BLaER1 treated with 17β-estradiol and CSF1 and Interleukin-3, amounts not matched to agents 10 nM and 100 nM (cell line): Measurements from ENCODE around the gene LRRC75B.
A peak's percentile ranks its signal among the peaks of the same experiment; 100 is the strongest.
"Not testable (repeated sequence)": the region's sequence is repeated elsewhere in the genome, so short reads cannot be mapped to it uniquely, and the experiment has no call there.

Experiments
- H3K27ac ChIP-seq, 11 experiments: shearing (Covaris generic); formaldehyde crosslinking; 2 replicates each; pipeline ENCODE4 v1.8.1; 2022
- H3K27me3 ChIP-seq, 11 experiments: shearing (Covaris generic); formaldehyde crosslinking; 2 replicates each; pipeline ENCODE4 v1.8.1; 2022
- H3K36me3 ChIP-seq, 11 experiments: shearing (Covaris generic); formaldehyde crosslinking; 2 replicates each; pipeline ENCODE4 v1.8.1; 2022
- H3K4me1 ChIP-seq, 10 experiments: shearing (Covaris generic); formaldehyde crosslinking; 2 replicates each; pipeline ENCODE4 v1.8.1; 2022
- H3K4me2 ChIP-seq, 11 experiments: shearing (Covaris generic); formaldehyde crosslinking; 2 replicates each; pipeline ENCODE4 v1.8.1; 2022
- H3K4me3 ChIP-seq, 10 experiments: shearing (Covaris generic); formaldehyde crosslinking; 2 replicates each; pipeline ENCODE4 v1.8.1; 2022
- H3K9ac ChIP-seq, 11 experiments: shearing (Covaris generic); formaldehyde crosslinking; 2 replicates each; pipeline ENCODE4 v1.8.1; 2022
- H3K9me3 ChIP-seq, 11 experiments: shearing (Covaris generic); formaldehyde crosslinking; replicated peaks in 1 of 11; 2 replicates each; pipeline ENCODE4 v1.8.1; 2022
- H4K20me1 ChIP-seq, 11 experiments: shearing (Covaris generic); formaldehyde crosslinking; 2 replicates each; pipeline ENCODE4 v1.8.1; 2022
- Cebpa-rat ChIP-seq, 11 experiments: shearing (Covaris generic); IDR thresholded peaks; 2 replicates each; pipeline ENCODE4 v1.8.1; 2022

Gene LRRC75B, protein sequence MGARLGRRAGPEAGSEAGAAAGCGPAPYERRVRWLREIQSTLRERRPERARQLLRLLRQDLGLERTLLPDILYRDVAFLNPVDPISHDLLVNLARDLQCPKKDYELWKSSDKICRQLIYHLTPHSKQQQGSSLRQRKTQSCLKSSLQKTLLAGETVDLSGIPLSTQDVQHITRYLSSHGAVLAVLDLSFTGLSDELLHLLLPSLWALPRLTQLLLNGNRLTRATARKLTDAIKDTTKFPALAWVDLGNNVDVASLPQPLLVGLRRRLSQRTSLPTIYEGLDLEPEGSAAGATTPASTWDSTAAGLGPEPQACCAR

DNA sequence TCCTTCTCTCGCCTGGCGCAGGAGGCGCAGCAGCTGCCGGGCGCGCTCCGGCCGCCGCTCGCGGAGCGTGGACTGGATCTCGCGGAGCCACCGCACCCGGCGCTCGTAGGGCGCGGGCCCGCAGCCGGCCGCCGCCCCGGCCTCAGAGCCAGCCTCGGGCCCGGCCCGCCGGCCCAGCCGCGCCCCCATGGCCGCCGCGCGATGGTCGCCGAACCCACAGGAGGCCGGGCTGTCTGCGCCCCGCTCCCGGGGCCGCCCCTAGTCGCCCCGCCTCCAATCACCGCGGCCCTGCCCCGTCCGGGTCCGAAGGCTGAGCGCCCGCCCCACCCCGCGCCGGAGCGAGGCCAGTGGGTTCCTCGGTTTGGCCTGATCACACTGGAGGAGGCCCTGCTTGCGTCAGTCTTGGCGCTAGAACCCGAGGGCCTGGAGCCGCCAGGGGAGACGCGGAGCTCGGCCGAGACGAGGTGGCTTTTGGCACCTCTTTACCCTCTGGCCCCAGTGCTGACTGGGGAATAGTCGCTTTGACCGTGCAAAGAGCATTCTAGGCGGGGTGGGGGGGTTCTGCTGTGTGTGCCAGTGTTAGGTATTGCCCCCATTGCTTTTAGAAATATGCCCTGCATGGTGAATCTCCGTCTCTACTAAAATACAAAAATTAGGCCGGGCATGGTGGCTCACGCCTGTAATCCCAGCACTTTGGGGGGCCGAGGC, at the start of gene LRRC75B:
Gene LRRC75B (minus strand): TSS at position 223 of the 708 bp plus-strand sequence. CDS start 34 bp downstream, at position 189.
- Histone ChIP-seq H3K4me3 (peak within 1 kb of the TSS; percentile 52 to 72 (median 60)), H3K4me2 (peak within 1 kb of the TSS; percentile 77 to 91 (median 84)), H3K36me3 (0 out of 22 replicates have a peak, but pooled peaks cover 0 to 5% (median 0%) of the 10 kb centered on the region in 11 experiments), H4K20me1 (peaks cover 0 to 51% (median 5%) of the 10 kb centered on the region in 11 experiments; a peak in 11 of 22 replicates), H3K27me3 (peaks cover 23 to 34% (median 29%) of the 10 kb centered on the region in 11 experiments), H3K9me3 (no peaks in the 10 kb centered on the region), H3K4me1 (peaks cover 11 to 57% (median 42%) of the 10 kb centered on the region in 10 experiments; a peak in 18 of 20 replicates), H3K9ac (peak within 1 kb of the TSS; percentile 50 to 78 (median 71); a peak in 21 of 22 replicates), H3K27ac (peak within 1 kb of the TSS in 8 of 11 experiments; percentile 13 to 60 (median 35); a peak in 10 of 22 replicates)
- no peak for TF ChIP-seq Cebpa-rat (IDR thresholded peaks at IDR 0.05)

DNA sequence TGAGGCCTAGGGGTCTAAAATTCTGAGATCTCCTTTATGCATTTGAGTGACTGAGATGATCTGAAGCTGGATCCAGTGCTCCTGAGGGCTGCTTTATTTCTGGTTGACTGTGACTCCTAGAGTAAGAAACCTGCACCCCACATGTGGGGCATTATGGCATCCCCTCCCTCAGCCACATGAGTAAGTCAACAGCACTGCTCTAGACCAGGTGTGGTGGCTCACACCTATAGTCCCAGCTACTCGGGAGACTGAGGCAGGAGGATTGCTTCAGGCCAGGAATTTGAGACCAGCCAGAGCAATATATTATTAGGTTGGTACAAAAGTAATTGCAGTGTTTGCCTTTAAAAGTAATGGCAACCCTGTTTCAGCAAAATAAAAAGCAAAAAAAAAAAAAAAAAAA, 49.4 kb upstream of the LRRC75B start:
- not testable (repeated sequence) for H3K4me3 ChIP-seq, H3K27ac ChIP-seq, H3K36me3 ChIP-seq, H4K20me1 ChIP-seq, H3K27me3 ChIP-seq, H3K9ac ChIP-seq, H3K4me2 ChIP-seq, H3K9me3 ChIP-seq
- peaks cover 10 to 28% (median 19%) of the 10 kb centered on the region in 10 experiments for H3K4me1 ChIP-seq

DNA sequence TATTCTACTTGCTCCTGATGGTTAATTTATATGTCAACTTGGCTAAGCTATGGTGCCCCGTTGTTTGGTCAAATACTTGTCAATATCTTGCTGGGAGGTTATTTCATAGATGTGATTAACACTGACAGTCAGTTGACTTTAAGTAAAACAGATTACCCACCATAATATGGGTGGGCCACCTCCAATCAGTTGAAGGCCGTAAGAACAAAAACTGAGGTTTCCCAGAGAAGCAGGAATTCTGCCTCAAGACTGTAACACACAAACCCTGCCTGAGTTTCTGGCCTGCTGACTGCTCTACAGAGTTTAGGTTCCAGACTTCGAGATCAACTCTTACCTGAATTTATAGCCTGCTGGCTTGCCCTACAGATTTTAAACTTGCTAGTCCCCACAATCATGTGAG, 43.6 kb upstream of the LRRC75B start:
- not testable (repeated sequence) for H3K9ac ChIP-seq, H3K27me3 ChIP-seq, H3K9me3 ChIP-seq, H3K27ac ChIP-seq, H3K4me3 ChIP-seq, H3K4me2 ChIP-seq, H4K20me1 ChIP-seq, H3K36me3 ChIP-seq
- peaks cover 22 to 46% (median 42%) of the 10 kb centered on the region in 10 experiments for H3K4me1 ChIP-seq

DNA sequence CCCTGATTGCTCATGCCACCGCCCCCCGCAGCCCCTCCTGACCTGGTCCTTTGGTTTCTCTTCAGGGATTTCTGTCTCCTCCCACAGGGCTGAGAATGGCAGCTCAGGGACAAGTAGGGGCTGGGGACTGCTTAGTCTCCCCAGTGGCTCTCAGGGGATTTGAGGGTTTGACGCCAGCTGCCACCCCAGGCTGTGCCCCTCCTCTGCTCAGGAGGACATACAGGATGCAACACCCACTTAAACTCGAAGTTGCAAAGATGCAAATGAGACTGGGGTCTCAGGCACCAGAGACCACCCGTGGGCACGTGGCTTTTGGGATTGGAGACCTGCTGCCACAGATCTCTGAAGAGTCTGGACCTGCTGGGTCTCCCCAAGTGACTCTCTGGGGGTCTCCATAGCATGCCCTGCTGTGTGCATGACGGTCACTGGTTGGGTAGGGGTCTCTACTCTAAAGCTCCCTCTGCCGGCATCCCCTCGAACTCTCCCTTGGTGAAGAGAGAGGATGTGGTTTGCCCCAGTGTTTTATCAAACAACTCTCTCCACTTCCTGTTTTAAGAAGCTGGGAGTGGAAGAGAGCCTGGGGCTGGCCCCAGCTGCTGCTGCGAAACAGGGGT, 42.0 kb upstream of the LRRC75B start:
- Histone ChIP-seq H3K9ac (peak overlapping the region in 7 of 11 experiments; percentile 16 to 62 (median 42); a peak in 10 of 22 replicates), H3K27ac (peak overlapping the region in 8 of 11 experiments; percentile 48 to 75 (median 64); a peak in 14 of 22 replicates)

DNA sequence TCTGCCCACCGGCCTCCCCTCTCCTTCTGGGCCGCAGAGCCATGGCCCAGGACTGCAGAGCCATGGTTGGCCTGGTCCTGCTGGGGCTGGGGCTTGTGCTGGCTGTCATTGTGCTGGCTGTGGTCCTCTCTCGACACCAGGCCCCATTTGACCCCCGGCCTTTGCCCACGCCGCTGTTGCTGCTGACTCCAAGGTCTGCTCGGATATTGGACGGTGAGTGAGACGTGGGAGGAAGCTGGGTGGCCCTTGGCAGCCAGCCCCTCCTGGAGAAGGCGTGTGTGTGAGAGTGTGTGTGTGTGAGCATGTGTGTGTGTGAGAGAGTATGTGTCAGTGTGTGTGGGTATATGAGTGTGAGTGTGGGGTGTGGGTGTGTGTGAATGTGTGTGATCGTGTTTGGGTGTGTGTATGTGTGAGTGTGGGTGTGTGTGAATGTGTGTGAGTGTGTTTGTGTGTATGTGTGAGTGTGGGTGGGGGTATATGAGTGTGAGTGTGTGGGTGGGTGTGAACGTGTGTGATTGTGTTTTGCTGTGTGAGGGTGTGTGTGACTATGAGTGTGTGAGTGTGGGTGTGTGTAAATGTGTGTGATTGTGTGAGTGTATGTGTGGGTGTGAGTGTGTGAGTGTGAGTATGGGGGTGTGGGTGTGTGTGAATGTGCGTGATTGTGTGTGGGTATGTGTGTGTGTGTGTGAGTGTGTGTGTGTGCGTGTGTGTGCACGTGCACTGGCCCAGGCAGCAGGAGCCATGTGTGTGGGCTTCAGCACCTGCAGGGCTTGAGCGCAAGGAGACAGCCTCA, 40.6 kb upstream of the LRRC75B start:
- Histone ChIP-seq H3K4me2 (peak overlapping the region; percentile 24 to 98 (median 84)), H3K4me1 (peaks cover 22 to 54% (median 43%) of the 10 kb centered on the region in 10 experiments)
- not testable (repeated sequence) for H3K27ac ChIP-seq, H4K20me1 ChIP-seq, H3K4me3 ChIP-seq, H3K9me3 ChIP-seq, H3K27me3 ChIP-seq, H3K36me3 ChIP-seq, H3K9ac ChIP-seq

More for the DNA sequence above, 42.0 kb upstream of the LRRC75B start:
- H3K27me3 ChIP-seq, H3K9me3 ChIP-seq, H4K20me1 ChIP-seq, H3K36me3 ChIP-seq: not testable (repeated sequence)
- peaks cover 22 to 54% (median 43%) of the 10 kb centered on the region in 10 experiments for H3K4me1 ChIP-seq
- H3K4me2 ChIP-seq = peak overlapping the region; percentile 48 to 98 (median 84)
- peak overlapping the region in 5 of 10 experiments; percentile 16 to 40 (median 31); a peak in 4 of 20 replicates for H3K4me3 ChIP-seq

DNA sequence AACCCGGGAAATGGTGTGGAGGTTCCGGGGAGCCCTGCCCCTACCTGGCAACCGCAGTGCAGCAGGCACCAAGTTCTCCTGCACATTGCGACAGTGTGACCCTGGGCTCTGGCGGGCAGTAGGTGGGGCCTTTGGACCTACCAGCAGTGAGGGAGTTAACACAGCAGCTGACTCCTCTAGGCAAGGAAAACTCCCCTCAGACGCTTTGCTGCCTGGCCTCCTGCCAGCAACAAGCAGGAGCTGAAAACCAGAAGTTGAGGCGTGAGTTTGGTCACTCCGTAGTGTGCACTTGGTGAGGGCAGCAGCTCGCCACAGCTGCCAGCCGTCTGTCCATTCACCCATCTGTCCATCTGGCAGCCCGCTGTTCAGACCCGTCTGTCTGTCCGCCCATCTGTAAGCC, 39.8 kb upstream of the LRRC75B start:
- not testable (repeated sequence) for H3K4me3 ChIP-seq, H4K20me1 ChIP-seq, H3K9me3 ChIP-seq, H3K27me3 ChIP-seq, H3K36me3 ChIP-seq, H3K9ac ChIP-seq, H3K27ac ChIP-seq
- H3K4me2 ChIP-seq = peak overlapping the region; percentile 24 to 98 (median 84); a peak in 20 of 22 replicates
- peaks cover 22 to 54% (median 43%) of the 10 kb centered on the region in 10 experiments for H3K4me1 ChIP-seq

DNA sequence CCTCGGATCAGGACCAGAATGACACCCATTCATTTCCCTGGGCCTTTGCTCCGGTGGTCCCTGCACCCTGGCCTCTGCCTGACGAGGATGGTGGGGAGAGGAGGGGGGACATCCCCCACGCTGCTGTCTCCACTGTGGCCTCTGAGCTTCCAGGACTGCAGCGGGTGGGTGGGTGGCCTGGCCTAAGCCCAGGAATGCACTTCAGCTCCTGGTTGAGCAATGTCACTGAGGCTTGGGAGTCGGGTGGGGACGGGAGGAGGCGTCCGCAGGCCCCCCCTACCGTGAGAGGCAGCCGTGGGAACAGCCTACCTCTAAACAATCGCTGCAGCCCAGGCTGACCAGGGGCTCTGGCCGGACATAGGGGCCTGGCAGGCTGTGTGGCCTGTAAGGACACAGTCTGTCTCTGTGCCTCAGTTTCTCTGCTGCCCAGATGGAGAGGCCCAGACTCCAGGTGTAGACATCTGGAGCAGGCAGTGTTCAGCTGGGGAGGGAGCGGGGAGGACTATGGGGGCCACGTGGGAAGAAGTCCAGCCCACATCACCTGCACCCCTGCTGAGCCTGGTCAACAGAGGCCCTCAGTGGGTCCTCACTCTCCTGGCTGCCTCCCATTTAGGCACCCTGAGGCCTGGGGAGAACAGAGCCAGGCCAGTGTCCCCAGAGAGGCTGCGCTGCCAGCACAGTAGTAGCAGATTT, 38.7 kb upstream of the LRRC75B start:
- not testable (repeated sequence) for H3K27ac ChIP-seq, H3K4me3 ChIP-seq, H4K20me1 ChIP-seq

DNA sequence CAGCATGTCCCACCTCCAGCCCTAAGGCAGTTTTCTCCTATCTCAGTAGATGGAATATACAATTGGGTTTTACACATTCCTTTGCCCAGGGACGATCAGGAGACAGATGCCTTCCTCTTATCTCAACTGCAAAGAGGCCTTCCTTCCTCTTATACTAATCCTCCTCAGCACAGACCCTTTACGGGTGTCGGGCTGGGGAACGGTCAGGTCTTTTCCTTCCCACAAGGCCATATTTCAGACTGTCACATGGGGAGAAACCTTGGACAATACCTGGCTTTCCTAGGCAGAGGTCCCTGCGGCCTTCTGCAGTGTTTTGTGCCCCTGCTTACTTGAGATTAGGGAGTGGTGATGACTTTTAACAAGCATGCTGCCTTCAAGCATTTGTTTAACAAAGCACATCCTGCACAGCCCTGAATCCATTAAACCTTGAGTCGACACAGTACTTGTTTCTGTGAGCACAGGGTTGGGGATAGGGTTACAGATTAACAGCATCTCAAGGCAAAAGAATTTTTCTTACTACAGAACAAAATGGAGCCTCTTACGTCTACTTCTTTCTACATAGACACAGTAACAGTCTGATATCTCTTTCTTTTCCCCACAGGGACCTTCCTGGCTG, 38.0 kb upstream of the LRRC75B start:
- not testable (repeated sequence) for H3K27ac ChIP-seq, H3K9ac ChIP-seq, H3K4me3 ChIP-seq

More for the DNA sequence above, 38.7 kb upstream of the LRRC75B start:
- H3K36me3 ChIP-seq, H3K9ac ChIP-seq, H3K9me3 ChIP-seq, H3K27me3 ChIP-seq: not testable (repeated sequence)
- Histone ChIP-seq H3K4me2 (peak overlapping the region in 2 of 11 experiments; percentile 18 to 91; a peak in 1 of 22 replicates), H3K4me1 (peaks cover 22 to 54% (median 43%) of the 10 kb centered on the region in 10 experiments)

DNA sequence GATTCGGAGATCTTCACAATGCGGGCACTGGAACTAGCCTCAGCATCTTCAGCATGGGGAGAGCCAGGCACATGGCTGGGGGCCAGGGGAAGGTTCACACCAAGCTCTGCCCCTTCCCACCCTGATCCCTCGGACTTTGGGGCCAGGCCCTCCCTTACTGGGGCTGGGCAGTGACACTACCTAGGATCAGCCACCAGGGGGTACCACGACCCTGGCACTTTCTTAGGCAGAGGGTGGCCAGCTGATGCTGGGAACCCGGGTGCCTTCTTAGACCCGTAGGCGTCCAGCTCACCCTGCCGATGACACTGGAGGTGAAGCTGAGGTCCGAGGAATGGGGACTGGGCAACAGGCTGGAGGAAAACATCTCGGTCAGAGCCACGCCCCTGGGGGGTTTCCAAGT, 36.2 kb upstream of the LRRC75B start:
- not testable (repeated sequence) for H3K4me3 ChIP-seq, H3K4me2 ChIP-seq, H3K27ac ChIP-seq, H3K9me3 ChIP-seq, H4K20me1 ChIP-seq, H3K36me3 ChIP-seq, H3K27me3 ChIP-seq, H3K9ac ChIP-seq
- peaks cover 13 to 35% (median 24%) of the 10 kb centered on the region in 10 experiments for H3K4me1 ChIP-seq

More for the DNA sequence above, 38.0 kb upstream of the LRRC75B start:
- not testable (repeated sequence) for H3K27me3 ChIP-seq, H3K36me3 ChIP-seq, H3K9me3 ChIP-seq, H4K20me1 ChIP-seq
- peak overlapping the region in 2 of 11 experiments; percentile 4 to 8; a peak in 1 of 22 replicates for H3K4me2 ChIP-seq
- H3K4me1 ChIP-seq = peaks cover 22 to 51% (median 41%) of the 10 kb centered on the region in 10 experiments

DNA sequence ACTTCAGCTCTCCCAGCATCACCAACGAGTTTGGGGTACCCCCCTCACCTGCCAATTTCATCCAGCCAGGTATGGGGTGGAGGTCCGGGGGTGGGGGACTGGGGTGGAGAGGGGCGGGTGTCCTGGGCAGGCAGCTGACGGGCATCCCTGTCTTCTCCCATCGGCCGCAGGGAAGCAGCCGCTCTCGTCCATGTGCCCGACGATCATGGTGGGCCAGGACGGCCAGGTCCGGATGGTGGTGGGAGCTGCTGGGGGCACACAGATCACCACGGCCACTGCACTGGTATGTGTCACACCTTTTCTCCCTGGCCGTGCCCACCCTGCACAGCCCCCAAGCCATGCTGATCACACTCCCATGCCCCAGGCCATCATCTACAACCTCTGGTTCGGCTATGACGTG, 35.0 kb upstream of the LRRC75B start:
- H3K9ac ChIP-seq, H3K36me3 ChIP-seq, H3K4me2 ChIP-seq, H3K4me3 ChIP-seq, H3K27ac ChIP-seq, H4K20me1 ChIP-seq, H3K9me3 ChIP-seq, H3K27me3 ChIP-seq: not testable (repeated sequence)
- H3K4me1 ChIP-seq = peaks cover 2 to 23% (median 13%) of the 10 kb centered on the region in 10 experiments; a peak in 19 of 20 replicates

DNA sequence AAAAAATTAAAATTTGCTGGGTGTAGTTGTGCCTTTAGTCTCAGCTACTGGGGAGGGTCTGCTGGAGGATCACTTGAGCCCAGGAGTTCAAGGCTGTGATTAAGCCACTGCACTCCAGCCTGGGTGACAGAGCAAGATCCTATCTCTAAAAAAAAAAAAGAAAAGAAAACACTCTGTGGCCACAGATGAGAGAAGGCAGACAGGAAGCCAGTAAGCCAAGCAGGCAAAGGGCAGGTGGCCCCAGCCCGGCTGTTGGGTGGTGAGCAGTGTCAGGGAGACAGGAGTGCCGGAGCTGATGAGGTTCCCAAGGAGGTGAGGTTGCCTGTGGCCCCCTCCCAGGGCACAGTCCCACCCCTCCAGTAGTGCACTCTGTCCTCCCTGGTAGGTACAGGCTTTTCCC, 29.7 kb upstream of the LRRC75B start:
- not testable (repeated sequence) for H3K4me3 ChIP-seq, H3K9me3 ChIP-seq, H3K36me3 ChIP-seq, H4K20me1 ChIP-seq, H3K27ac ChIP-seq, H3K9ac ChIP-seq, H3K27me3 ChIP-seq
- Histone ChIP-seq H3K4me1 (peaks cover 0 to 13% (median 8%) of the 10 kb centered on the region in 10 experiments; a peak in 9 of 20 replicates), H3K4me2 (peak overlapping the region in 8 of 11 experiments; percentile 20 to 59 (median 36); a peak in 11 of 22 replicates)
